T-helper 2 cell treated with Interferon-gamma antibody and Interleukin-4, amounts not matched to agents 5 μg/mL and 100 μg/mL, for 36 hours (primary cell): Measurements from ENCODE around the gene OR1L8.
"Not testable (repeated sequence)": the region's sequence is repeated elsewhere in the genome, so short reads cannot be mapped to it uniquely, and the experiment has no call there.

ENCODE experiments used
- DNase-seq: peaks from one replicate; pipeline ENCODE4 v3.0.0; 2021; ENCODE audit warnings: low spot score
- H3K27ac Mint-ChIP-seq: one replicate; pipeline ENCODE4 v1.8.0; 2021; ENCODE audit warnings: mild to moderate bottlenecking, mixed read lengths
- H3K27me3 Mint-ChIP-seq: one replicate; pipeline ENCODE4 v1.8.0; 2021; ENCODE audit warnings: low read depth, mixed read lengths
- H3K36me3 Mint-ChIP-seq: one replicate; pipeline ENCODE4 v1.8.0; 2021; ENCODE audit warnings: low read depth, mixed read lengths
- H3K4me1 Mint-ChIP-seq: one replicate; pipeline ENCODE4 v1.8.0; 2021; ENCODE audit warnings: low read depth, mixed read lengths
- H3K4me3 Mint-ChIP-seq: one replicate; pipeline ENCODE4 v1.8.0; 2022; ENCODE audit warnings: mild to moderate bottlenecking, moderate library complexity, mixed read lengths
- H3K9me3 Mint-ChIP-seq: one replicate; pipeline ENCODE4 v1.8.0; 2021; ENCODE audit warnings: mixed read lengths

OR1L8 gene, protein sequence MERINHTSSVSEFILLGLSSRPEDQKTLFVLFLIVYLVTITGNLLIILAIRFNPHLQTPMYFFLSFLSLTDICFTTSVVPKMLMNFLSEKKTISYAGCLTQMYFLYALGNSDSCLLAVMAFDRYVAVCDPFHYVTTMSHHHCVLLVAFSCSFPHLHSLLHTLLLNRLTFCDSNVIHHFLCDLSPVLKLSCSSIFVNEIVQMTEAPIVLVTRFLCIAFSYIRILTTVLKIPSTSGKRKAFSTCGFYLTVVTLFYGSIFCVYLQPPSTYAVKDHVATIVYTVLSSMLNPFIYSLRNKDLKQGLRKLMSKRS

DNA sequence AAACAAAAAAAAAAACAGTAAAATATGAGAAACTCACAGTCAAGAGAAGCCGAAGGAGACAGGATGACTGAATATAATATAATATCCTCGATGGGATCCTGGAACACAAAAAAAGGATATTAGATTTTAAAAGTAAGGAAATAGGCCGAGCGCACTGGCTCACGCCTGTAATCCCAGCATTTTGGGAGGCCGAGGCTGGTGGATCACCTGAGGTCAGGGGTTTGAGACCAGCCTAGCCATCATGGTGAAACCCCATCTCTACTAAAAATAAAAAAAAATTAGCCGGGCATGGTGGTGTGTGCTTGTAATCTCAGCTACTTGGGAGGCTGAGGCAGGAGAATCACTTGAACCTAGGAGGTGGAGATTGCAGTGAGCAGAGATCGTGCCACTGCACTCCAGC lies at the start of gene OR1L8:
Gene OR1L8, minus strand, starts transcription at position 101 of the 400 bp plus-strand sequence. CDS start 14,907 bp downstream, outside the sequence.
- not testable (repeated sequence) for H3K27me3 Mint-ChIP-seq, H3K4me1 Mint-ChIP-seq, H3K27ac Mint-ChIP-seq, DNase-seq, H3K36me3 Mint-ChIP-seq, H3K4me3 Mint-ChIP-seq, H3K9me3 Mint-ChIP-seq

- Mint-ChIP-seq H3K27me3 (peaks cover 2% of the 10 kb centered on the region), H3K4me1 (no peaks in the 10 kb centered on the region), H3K36me3 (no peaks in the 10 kb centered on the region), H3K9me3 (no peaks in the 10 kb centered on the region), H3K4me3 (no peak overlapping the region), H3K27ac (no peak overlapping the region)
- DNase-seq = no peak
Measured at GRCh38 chr9:122619996-122620395, 36.8 kb upstream of the OR1L8 start.

- H3K27ac Mint-ChIP-seq = no peak within 1 kb of the TSS
- H3K9me3 Mint-ChIP-seq = no peaks in the 10 kb centered on the region
- DNase-seq = no peak
- H3K4me3 Mint-ChIP-seq = no peak within 1 kb of the TSS
- no peaks in the 10 kb centered on the region for H3K27me3 Mint-ChIP-seq
- H3K4me1 Mint-ChIP-seq = no peaks in the 10 kb centered on the region
- H3K36me3 Mint-ChIP-seq = no peaks in the 10 kb centered on the region
Measured at GRCh38 chr9:122614362-122614761, 31.2 kb upstream of the OR1L8 start, which contains the start of gene OR1Q1. Gene OR1Q1, plus strand, starts transcription at chr9:122614738. Its CDS starts 0 bp downstream, at chr9:122614738.

- no peak for DNase-seq
- H3K4me1 Mint-ChIP-seq = no peaks in the 10 kb centered on the region
- no peak overlapping the region for H3K4me3 Mint-ChIP-seq
- no peak overlapping the region for H3K27ac Mint-ChIP-seq
- H3K27me3 Mint-ChIP-seq = no peaks in the 10 kb centered on the region
- no peaks in the 10 kb centered on the region for H3K36me3 Mint-ChIP-seq
- no peaks in the 10 kb centered on the region for H3K9me3 Mint-ChIP-seq
Measured at GRCh38 chr9:122609804-122610203, 26.6 kb upstream of the OR1L8 start.

- no peaks in the 10 kb centered on the region for H3K4me1 Mint-ChIP-seq
Measured at GRCh38 chr9:122606587-122606986, 23.4 kb upstream of the OR1L8 start.

GRCh38 chr9:122605691-122606090 lies 22.5 kb upstream of the OR1L8 start:
- H3K36me3 Mint-ChIP-seq = no peaks in the 10 kb centered on the region
- H3K27ac Mint-ChIP-seq = no peak overlapping the region
- H3K9me3 Mint-ChIP-seq = peaks cover 7% of the 10 kb centered on the region
- DNase-seq = no peak
- no peaks in the 10 kb centered on the region for H3K4me1 Mint-ChIP-seq
- no peaks in the 10 kb centered on the region for H3K27me3 Mint-ChIP-seq
- H3K4me3 Mint-ChIP-seq = no peak overlapping the region

More at GRCh38 chr9:122606587-122606986, 23.4 kb upstream of the OR1L8 start:
- DNase-seq = no peak
- Mint-ChIP-seq H3K27ac (no peak overlapping the region), H3K36me3 (no peaks in the 10 kb centered on the region), H3K27me3 (no peaks in the 10 kb centered on the region), H3K9me3 (no peaks in the 10 kb centered on the region), H3K4me3 (no peak overlapping the region)

- Mint-ChIP-seq H3K36me3 (no peaks in the 10 kb centered on the region), H3K4me3 (no peak overlapping the region), H3K27ac (no peak overlapping the region), H3K9me3 (no peaks in the 10 kb centered on the region), H3K27me3 (peaks cover 5% of the 10 kb centered on the region), H3K4me1 (no peaks in the 10 kb centered on the region)
- no peak for DNase-seq
Measured at GRCh38 chr9:122580360-122580759, 2.8 kb downstream of the OR1L8 start.

- no peaks in the 10 kb centered on the region for H3K36me3 Mint-ChIP-seq
Measured at GRCh38 chr9:122579874-122580273, 3.3 kb downstream of the OR1L8 start.

DNA sequence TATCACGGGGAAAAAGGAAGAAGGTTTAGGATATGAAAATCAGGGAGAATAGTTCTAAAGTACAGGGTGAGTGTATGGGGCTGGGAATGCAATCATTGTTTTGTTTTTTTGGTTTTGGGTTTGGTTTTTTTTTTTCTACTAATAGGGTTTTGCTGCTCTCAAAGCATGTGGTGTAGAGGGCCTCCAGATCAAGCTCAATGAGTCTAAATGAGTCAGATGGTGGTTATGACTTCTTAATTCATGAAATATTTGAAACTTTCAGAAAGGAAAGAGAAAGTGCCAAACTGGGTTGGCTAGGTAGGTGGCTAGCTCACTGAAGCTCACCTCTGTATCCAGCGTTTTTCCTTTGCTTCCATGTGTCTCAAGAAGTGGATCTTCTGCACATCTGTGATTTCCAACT lies 10.7 kb downstream of the OR1L8 start:
- Mint-ChIP-seq H3K36me3 (no peaks in the 10 kb centered on the region), H3K4me1 (peaks cover 10% of the 10 kb centered on the region), H3K4me3 (no peak overlapping the region), H3K27ac (no peak overlapping the region), H3K9me3 (no peaks in the 10 kb centered on the region), H3K27me3 (peaks cover 2% of the 10 kb centered on the region)
- no peak for DNase-seq

More at GRCh38 chr9:122579874-122580273, 3.3 kb downstream of the OR1L8 start:
- Mint-ChIP-seq H3K27me3 (peaks cover 3% of the 10 kb centered on the region), H3K27ac (no peak overlapping the region), H3K9me3 (no peaks in the 10 kb centered on the region), H3K4me1 (no peaks in the 10 kb centered on the region), H3K4me3 (no peak overlapping the region)
- DNase-seq = no peak

- Mint-ChIP-seq H3K4me3 (no peak overlapping the region), H3K4me1 (peaks cover 14% of the 10 kb centered on the region)
- no peak for DNase-seq
Measured at GRCh38 chr9:122567901-122568300, 15.3 kb downstream of the OR1L8 start.

DNA sequence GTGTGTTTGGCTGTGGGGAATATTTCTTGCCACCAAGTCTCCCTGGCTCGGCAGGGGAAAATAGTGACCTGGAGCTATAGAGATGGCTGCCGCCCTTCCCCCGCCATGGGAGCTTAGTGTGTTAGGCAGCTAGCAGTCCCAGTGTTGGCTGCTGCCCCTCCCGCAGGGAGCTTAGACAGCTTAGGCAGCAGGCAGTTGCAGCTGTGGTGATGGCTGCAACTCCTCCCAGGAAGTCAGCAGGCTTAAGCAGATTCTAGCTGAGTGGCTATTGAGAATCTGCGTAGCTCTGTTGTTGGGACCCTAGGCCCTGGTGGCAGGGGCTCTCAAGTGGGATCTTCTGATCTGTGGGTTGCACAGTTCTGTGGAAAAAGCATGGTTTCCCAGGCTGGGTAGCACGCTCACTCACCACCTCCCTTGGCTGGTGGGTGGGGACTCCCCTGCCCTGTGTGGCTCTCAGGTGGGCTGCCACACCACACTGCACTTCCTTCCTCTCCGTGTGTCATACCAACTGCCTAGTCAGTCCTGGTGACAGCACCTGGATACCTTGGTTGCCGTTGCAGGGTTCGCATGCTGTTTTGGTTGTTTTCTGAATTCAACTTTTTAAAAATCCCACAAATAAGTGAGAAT lies 20.9 kb downstream of the OR1L8 start:
- no peak overlapping the region for H3K4me3 Mint-ChIP-seq
- peaks cover 10% of the 10 kb centered on the region for H3K4me1 Mint-ChIP-seq
- H3K27ac Mint-ChIP-seq = peak overlapping the region; percentile 46
- peak; percentile 10 for DNase-seq
- H3K27me3 Mint-ChIP-seq = peaks cover 5% of the 10 kb centered on the region
- no peaks in the 10 kb centered on the region for H3K36me3 Mint-ChIP-seq
- H3K9me3 Mint-ChIP-seq = peaks cover 5% of the 10 kb centered on the region

More at GRCh38 chr9:122567901-122568300, 15.3 kb downstream of the OR1L8 start:
- no peaks in the 10 kb centered on the region for H3K9me3 Mint-ChIP-seq
- no peak overlapping the region for H3K27ac Mint-ChIP-seq
- no peaks in the 10 kb centered on the region for H3K27me3 Mint-ChIP-seq
- H3K36me3 Mint-ChIP-seq = no peaks in the 10 kb centered on the region

- peaks cover 5% of the 10 kb centered on the region for H3K27me3 Mint-ChIP-seq
- peaks cover 10% of the 10 kb centered on the region for H3K4me1 Mint-ChIP-seq
- H3K27ac Mint-ChIP-seq = no peak overlapping the region
- peaks cover 5% of the 10 kb centered on the region for H3K9me3 Mint-ChIP-seq
- no peak for DNase-seq
- no peaks in the 10 kb centered on the region for H3K36me3 Mint-ChIP-seq
- no peak overlapping the region for H3K4me3 Mint-ChIP-seq
Measured at GRCh38 chr9:122561446-122561845, 21.7 kb downstream of the OR1L8 start.

GRCh38 chr9:122552812-122553211 lies 30.4 kb downstream of the OR1L8 start, which contains the start of gene OR1N2:
Gene OR1N2, plus strand, starts transcription at chr9:122553112. Its CDS starts 100 bp downstream, at chr9:122553212.
- Mint-ChIP-seq H3K36me3 (no peaks in the 10 kb centered on the region), H3K27me3 (no peaks in the 10 kb centered on the region), H3K9me3 (no peaks in the 10 kb centered on the region), H3K4me3 (no peak within 1 kb of the TSS), H3K4me1 (no peaks in the 10 kb centered on the region), H3K27ac (no peak within 1 kb of the TSS)
- DNase-seq = no peak

GRCh38 chr9:122551371-122551770 lies 31.8 kb downstream of the OR1L8 start:
- H3K9me3 Mint-ChIP-seq = no peaks in the 10 kb centered on the region
- H3K27me3 Mint-ChIP-seq = peaks cover 4% of the 10 kb centered on the region
- no peak overlapping the region for H3K4me3 Mint-ChIP-seq
- no peak overlapping the region for H3K27ac Mint-ChIP-seq
- no peaks in the 10 kb centered on the region for H3K36me3 Mint-ChIP-seq
- H3K4me1 Mint-ChIP-seq = no peaks in the 10 kb centered on the region
- no peak for DNase-seq
